EH (cell line): Measurements from ENCODE around the gene BCAS3.

Experiments used
- DNase-seq: peaks from one replicate; pipeline ENCODE4 v3.0.0-alpha.2; 2015; ENCODE audit warnings: low read depth

BCAS3 gene

DNA sequence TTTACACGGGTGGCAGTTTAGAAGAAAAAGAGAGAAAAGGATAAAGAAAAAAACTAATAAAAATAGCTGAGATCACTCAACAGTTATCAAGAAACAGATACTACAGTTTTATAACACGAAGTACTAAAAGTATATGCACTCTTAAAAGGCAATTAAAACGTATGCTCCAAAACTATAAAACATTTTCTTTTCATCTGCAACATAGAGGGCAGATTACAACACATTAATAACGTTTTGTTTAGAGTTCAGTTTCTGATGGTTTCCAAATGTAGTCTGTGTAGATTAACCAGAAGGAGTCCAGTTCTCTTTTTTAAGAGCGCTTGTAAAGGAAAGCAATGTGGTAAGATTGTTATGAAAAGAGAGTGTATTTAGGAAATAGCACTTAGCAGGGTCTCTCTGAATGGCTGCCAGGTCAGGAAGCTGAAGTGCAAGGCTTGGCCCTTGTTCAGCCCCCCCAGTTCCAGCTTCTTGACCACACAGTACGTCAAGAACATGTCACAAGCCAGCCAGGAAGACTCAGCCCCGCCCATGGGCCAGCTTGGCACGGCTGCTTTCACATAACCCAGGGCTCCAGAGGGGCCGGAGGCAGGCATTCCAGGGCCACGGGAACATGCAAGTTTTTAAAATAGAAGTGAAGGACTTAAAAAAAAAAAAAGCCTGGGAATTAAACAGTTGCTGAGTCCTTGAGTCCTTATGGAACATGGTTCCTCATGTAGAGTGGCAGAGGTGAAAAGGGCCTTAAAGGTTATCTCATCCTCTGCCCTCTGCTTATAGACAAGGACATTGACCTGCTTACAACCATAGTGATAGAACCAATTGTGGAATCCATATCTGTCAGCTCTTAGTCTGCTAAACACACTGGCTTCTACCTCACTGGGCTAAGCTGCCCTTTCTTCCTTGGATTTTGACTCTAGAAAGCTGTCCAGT is 574.6 kb downstream of the BCAS3 start:
- peak; percentile 99 for DNase-seq

DNA sequence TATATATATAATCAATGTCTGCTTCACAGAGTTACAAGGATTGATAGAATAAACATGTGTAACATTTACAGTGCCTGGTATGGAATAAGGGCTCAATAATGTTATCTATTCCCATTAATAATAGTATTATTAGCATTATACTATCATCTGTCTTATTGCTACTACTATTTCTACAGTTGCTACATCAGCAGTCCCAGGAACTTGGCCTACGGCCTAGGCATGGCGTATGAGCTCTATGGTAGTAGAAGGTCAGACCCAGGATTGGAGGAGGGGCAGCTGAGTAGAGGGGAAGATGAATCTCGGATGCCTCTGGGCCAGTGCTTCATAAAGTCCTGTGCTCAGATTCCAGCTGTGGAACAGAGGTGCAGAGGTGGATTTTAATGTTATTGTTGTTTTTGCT is 575.7 kb downstream of the BCAS3 start:
- no peak for DNase-seq

DNA sequence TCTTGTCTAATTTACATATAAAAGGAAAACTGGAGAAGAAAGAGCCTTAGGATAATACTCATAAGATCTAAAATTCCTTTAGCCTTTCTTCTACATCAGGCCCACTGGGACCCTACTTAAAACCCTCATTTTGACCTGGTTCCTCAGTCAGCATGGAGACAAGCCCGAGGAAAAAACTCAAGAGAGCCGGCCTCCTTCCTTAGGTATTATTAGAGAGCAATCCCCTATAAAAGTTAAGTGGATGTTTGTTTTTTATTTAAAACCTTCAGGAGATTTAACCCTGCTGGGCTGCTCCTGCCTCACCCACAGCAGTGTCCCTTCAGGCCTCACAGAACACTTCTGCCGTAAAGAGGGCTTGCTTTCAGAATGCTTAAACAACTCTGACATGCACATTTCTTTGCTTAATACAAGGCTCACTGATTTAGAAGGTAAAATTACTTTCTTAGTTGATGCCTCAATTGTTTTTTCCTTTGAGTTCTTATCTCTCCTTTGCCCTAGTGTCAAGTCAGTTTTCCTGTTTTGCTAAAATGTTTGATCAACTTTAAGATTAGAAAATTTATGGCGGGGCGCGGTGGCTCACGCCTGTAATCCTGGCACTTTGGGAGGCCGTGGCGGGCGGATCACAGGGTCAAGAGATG is 576.4 kb downstream of the BCAS3 start:
- no peak for DNase-seq

DNA sequence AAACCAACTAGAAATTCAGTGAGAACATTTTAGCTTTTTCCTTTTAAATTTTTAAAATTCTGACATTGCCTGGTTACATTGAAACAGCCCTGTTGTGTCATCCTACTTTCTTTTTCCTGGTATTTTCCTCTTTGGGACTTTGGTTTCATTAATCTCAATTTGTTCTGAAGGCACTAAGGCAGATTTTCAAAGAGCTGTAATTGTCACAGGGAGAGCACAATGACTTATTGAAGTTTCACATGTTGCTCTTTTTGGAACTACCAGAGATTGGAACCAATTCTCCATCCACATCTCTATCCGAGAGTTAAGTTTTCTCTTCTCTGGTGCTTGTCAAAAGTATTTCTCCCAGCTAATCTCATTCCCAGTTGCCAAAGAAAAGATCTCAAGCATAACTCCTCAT is 577.3 kb downstream of the BCAS3 start:
- no peak for DNase-seq

DNA sequence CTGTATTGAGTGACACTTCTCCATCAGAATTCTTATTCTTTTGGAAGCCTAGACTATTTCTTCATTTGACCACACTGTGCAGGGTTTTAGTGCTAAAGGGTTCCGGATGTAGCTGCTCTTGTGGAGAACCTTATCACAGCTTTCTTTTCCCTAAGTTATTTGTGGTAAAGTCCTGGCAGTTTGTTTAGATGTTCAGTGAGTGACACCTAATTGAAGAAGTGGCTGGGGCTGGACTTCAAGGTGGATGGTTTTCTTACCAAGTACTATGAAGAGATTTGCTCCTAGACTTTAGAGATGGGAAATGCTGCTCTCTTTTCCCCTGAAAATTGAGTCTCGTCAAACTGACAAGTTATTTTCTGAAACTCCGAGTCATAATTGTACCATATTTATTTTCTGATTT is 578.0 kb downstream of the BCAS3 start:
- DNase-seq: no peak

DNA sequence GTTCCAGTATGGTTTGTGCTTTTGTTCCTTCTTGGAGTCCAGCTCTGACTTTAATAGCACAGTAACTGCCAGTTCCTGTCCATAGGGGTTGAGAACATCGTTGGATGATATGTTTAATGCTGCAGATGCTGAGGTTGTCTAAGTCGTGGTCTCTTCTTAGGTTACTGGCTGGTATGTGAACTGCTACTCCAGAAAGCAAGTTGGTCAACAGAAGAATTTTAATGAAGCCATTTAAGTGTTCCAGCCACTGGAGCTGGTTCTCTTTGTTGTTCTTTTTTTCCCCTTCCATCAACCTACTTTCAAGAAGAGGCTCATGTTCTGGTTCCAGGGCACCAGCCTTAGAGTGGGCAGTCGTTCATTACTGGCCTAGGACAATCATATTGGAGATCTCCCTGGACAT is 581.7 kb downstream of the BCAS3 start:
- peak; percentile 56 for DNase-seq

DNA sequence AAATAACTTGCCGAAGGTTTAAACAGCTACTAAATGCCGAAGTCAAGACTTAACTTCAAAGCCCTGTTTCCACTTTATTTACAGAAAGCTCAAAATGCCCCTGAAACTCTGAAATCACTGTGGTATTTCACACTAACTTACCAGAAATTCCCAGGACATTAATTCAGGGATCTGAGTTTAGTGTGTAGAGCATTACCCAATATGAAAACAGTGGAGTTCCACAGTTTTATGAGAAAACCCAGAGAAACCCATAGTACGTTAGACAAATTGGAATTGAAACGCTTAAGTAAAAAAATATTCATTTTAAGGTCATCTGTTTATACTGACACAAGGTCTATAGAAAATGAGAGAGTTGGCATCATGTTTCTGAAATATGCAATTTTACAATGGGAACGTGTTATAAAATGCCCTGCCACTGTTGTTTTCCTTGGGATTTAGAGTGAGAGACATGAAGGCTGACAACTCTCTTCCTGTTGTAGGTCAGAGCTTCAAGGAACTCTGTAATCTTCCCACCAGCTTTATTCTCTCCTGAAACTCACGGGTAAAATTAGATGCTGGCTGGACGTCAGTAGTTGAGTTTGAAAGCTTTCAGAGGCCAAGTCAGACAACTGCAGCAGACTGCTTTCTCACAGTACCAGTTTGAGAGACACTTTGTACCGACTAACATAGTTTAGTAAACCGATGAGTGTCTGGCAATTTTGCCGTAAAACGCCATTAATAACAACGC is 582.6 kb downstream of the BCAS3 start:
- DNase-seq: peak; percentile 87

DNA sequence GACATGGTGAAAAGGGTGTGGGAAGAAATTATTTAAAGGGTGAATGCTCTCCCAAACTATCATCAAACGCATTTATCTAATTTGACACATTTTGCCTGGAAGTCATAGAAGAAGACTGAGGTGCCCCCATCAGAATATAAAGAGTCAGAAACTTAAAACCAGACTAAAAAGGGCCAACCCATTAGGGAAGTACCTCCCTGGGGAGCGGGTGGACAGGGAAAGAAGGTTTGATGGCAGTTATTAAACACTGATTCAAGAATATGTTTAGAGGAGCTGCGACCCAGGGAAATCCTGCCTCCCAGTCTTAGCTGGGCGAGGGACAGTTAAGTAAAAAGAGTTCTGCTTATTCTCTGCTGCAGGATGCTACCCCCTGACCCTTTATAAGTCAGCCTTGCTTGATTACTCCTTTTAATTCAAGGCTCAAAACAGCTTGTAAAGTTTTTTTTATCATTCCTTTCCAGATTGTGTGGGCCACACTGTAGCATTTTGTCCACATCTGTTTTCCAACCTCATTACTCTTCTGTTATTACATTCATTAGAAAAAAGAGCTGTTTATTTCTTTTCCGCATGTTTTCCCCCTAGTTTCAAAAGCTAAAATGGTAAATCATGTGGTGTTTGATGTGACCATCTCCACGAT is 583.5 kb downstream of the BCAS3 start:
- no peak for DNase-seq

DNA sequence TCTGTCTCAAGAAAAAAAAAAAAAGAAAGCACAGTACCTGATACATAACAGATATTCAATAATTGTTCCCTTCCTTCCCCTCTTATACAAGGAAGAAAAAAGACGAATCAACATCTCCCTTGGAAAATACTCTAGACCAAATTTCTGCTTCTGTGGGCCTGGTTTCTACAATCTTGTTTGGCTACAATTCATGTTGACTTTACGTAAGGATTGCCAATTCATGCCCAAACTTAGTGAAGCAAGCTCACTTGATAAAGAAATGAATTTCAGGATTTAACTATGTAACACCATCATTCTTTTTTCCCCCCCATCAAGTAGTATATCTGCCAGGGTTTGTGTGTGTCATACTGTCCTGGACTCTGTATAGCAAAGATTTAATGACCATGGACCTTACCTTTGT is 587.7 kb downstream of the BCAS3 start:
- no peak for DNase-seq

DNA sequence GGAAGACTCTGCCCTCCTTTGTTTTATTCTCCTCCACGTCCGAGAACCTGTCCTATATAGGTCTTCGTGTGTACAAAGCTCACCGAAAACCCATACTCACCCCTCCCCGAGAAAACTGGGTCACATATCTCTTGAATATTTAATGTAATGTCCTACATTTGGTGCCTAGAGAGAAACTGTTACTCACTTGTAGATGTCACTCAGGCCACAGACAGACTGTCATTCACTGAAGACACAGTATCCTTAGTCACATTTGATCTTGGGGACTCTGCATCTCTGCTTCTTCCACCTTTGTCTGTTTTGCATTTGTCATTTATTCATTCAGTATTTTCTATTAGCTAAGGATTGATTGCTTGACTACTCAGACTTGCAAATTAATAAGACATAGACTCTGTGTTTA is 590.2 kb downstream of the BCAS3 start:
- DNase-seq: no peak

DNA sequence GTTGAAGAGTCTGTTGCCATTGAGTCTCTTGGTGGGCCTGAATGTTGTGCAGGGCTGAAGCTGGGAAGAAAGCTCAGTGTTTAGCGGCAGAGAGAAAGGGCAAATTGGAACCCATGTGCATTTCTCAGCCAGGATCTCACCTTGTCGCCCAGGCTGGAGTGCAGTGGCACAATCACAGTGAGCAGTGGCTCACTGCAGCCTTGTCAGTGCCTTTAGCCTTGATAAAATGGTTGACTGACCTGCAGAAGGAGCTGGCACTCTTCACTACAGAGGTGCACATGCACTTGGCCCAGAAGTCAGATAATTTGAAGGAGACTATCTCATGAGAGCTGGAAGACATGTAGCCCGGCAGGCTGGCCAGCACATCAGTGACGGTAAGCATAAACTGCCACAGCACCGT is 597.7 kb downstream of the BCAS3 start:
- no peak for DNase-seq

DNA sequence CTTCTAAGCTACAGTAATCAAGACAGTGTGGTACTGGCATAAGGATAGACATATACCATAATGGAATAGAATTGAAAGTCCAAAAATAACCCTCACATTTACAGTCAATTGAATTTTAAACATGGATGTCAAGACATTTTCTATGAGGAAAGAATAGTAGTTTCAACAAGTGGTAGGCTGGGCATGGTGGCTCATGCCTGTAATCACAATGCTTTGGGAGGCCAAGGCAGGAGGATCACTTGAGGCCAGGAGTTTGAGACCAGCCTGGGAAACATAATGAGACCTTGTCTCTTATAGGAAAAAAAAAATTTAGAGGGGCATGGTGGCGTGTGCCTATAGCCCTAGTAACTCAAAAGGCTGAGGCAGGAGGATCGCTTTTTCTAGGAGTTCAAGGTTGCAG is 599.2 kb downstream of the BCAS3 start:
- DNase-seq: no peak

DNA sequence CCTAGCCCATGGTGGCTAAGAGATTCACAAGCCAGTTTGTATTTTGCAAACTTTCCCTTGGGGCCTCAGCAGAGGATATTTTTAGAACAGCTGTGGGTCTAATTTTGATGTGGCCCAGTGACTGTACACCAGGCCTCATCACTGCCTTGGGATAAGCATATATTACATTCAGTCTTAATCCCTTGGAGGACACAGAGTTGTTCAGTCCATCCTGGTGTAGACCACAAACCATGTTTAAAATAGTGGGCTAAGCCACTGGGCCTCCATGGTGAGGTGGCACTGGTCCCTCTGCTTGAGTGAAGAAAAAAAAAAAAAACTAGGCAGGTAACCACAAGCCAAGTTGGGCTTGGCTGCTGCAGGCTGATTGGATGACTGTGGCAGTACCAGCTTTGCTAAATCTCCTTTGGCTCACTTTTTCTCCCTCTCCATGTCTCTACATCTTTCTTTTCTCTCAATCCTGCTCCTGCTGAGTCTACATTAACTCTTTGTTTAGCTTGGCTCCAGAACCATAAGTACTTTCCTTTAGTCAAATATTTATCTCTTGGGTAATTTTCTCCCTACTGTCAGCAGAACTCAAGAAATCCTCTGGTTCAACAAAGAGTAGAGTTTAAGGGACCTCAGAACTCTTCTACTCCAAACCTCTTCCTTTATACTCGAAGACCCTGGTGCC is 602.0 kb downstream of the BCAS3 start:
- peak; percentile 64 for DNase-seq

DNA sequence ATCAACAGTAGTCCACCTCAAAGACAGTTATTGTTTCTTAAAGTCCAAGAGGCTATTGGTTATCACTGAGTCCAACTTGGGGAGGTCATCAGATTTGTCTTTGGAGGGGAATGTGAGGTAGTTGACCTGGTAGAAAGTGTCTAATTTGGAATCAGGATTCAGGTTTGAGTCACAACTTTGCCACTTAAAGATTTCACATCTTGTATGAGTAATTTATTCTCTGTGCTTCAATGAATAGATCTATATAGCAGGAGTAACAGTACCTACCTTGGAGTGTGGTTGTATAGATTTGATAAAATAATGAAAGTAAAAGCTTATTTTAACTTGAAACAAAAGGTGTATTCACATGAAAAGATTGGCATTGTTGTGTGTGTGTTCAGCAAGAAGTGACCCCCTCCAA is 602.7 kb downstream of the BCAS3 start:
- DNase-seq: no peak

DNA sequence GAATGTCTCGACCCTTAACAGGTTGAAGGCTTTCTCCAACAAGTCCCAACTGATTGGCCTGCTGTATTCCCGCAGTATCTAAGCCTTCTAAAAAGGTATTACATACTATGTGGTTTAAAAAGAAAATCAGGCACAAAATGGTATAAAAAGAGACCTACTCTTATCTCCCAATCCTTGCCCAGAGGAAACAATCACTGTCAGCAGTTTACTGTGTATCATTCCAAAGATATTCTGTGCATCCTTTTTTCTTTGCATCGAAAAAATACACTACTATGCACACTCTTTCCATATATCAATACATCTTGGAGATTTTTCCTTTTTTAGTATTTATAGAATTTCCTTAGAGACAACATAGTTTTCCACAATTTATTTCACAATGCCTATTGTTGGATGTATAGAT is 603.2 kb downstream of the BCAS3 start:
- DNase-seq: no peak

DNA sequence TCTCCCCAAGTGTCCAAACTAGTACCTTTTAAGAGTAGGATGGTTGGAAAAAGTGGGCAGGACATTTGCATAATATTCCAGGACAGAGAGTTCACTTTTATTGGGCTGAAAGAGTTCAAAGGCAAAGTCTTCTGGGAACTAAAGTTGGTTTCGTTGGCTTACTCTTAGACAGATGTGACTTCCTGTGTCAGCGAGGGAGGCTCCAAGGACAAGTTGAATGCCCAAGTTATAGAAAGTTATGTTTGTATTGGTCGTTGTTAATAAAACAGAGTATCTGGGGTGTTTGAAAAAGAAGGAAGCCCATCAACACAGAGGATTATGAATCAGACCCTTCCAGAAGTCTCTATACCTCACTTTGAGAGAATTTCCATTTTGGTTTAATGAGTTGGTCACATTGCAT is 604.7 kb downstream of the BCAS3 start:
- DNase-seq: no peak

DNA sequence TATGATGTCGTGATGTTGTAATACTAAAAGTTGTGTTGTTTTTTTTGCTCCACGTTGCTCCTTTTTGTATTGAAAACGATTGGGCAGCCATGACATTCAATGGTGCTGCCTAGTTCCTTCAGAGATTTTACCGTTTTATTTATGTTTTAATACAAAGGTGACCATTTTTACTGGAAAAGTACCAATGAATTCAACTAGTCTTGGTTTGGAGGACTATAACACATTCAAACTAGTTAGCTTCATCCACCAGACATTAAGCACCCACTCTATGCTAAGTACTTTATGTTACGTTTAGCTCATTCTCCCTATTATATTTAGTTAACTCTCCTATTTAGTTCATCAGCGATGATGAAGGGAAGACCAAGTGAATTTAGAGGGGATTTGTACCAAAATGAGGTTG is 605.4 kb downstream of the BCAS3 start:
- DNase-seq: no peak

DNA sequence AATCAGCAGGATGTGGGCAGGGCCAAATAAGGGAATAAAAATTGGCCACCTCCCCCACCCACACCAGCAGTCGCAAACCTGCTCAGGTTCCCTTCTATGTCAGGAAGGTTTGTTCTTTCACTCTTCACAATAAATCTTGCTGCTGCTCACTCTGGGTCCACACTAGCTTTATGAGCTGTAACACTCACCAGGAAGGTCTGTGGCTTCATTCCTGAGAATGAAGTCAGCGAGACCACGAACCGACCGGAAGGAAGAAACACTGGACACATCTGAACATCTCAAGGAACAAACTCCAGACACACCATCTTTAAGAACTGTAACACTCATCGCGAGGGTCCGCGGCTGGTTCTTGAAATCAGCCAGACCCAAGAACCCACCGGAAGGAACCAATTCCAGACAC is 606.5 kb downstream of the BCAS3 start:
- DNase-seq: peak; percentile 93

DNA sequence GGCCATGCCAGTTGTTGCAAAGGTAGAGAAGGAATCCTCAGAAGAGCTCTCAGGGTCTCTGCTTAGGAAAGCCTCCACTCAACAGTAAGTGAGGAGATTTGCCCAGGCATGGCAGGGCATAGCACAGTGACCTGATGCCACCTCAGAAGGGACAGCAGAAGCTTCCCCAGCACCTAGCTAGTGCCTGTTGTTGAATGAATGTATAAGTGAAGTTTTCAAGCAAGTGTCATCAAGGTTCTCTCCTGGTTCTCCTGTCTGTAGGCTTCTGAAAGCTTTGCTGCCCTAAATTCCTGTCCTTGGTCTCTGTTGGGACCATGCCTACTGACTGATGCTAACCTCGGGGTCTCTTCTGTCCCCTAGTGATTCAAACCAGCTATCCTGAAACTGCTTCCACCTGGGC is 607.1 kb downstream of the BCAS3 start:
- no peak for DNase-seq

DNA sequence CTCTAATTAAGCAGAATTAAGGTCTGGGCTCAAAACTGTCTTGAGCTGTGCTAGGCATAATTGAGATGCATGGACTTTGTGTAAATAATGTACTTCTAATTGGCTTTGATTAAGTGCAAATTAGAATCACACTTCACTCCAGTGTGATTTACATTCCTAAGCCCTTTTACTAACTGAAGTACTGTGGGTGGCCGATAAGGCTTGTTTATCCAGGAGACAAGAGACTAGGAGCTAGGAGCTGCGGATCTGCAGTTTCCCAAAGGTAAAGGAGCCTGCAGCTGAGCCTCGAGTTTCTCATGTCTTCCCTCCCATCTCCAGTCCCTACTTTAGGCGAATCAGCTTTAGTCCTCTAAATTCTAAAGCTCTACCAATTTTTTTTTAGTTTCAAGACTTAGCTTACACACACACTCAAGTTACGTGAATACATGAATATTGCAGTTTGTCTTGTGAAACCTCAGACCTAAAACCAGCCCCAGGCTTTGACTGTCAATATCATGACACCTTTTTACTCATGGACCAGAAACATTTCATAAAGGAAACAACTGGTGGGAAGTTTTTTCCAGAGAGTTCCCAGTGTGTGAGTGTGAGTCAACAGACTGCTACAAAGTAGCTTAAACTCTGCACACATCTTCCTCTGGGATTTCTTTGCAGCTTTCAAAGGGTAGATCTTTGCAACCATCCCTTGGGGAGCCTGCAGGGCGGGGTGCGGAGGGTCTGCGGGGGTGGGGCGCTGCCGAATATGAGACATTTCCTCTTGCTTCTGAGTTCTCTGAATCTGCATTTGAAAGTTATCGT is 608.1 kb downstream of the BCAS3 start:
- DNase-seq: peak; percentile 90

DNA sequence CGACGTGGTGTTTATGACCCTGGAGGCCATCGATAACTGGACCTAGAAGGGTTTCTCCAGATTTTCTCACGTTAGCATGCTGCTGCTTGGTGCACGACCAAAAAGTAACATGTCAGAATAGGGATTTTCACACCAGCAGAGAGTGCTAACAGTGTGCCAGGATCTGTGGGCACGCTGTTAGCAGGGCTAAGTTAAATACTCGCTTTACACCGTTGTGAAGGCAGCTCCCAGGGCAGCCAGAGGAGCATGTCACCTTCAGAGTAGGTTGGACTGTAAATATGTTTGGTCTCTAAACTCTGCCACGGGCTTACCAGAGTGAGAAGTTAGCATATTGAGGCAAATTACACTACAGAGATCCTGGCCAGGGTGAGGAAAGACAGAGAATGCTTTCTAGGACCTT is 608.8 kb downstream of the BCAS3 start:
- no peak for DNase-seq
